ENCODE measurements around the gene MKX. TPM values are rescaled to one million over a fixed set of nuclear protein-coding genes. Genes with fewer than 3 reads are reported as not detected.

The MKX gene
- polyA plus RNA-seq, 2 of the 4 experiments (the other 2 are of a cell fraction), result 0.03 TPM; not detected in 1

GRCh38 chr10:27715505-27715904 lies 30.1 kb downstream of the MKX start (continued):
- TF ChIP-seq MAZ (IDR thresholded peaks at IDR 0.05; ENCODE audit: borderline replicate concordance, low read depth, low read length) (no peak), E2F6 (IDR thresholded peaks at IDR 0.05; ENCODE audit: borderline replicate concordance, low read depth) (no peak), NFE2L2 (conservative IDR thresholded peaks at IDR 0.05; ENCODE audit: low read length) (no peak), SREBF2 (IDR thresholded peaks at IDR 0.05) (no peak)

GRCh38 chr10:27714349-27714748 lies 31.3 kb downstream of the MKX start:
- Histone ChIP-seq H3K4me1 (no peaks in the 10 kb centered on the region), H3K4me3 (no peak overlapping the region), H3K9me3 (no peaks in the 10 kb centered on the region), H3K4me2 (no peak overlapping the region), H3K27ac (no peak overlapping the region)
- ChIA-PET CTCF (interaction anchor here (1.3 kb wide), 1 partner anchor 13 kb away, joined by 3 read pairs; no protein-coding TSS in a partner anchor), POLR2A (no interaction called here)
- no peak for TF ChIP-seq KDM5A (IDR thresholded peaks at IDR 0.05)
- no peak for TF ChIP-seq HMGXB4 (CRISPR knock-in tag; IDR thresholded peaks at IDR 0.05; ENCODE audit: borderline replicate concordance)
- no peak for TF ChIP-seq FOXS1 (CRISPR knock-in tag; IDR thresholded peaks at IDR 0.05)
- no peak for TF ChIP-seq NPAS2 (CRISPR knock-in tag; IDR thresholded peaks at IDR 0.05; ENCODE audit: borderline replicate concordance)
- no peak for TF ChIP-seq USF2 (IDR thresholded peaks at IDR 0.05)
- no peak for TF ChIP-seq RNF2 (IDR thresholded peaks at IDR 0.05; ENCODE audit: borderline replicate concordance, low read depth)
- no peak for TF ChIP-seq HOXB13 (CRISPR knock-in tag; IDR thresholded peaks at IDR 0.05; ENCODE audit: low read depth)
- TF ChIP-seq ELK1 (IDR thresholded peaks at IDR 0.05; ENCODE audit: low read depth, low read length), result no peak
- no peak for TF ChIP-seq MYC (IDR thresholded peaks at IDR 0.05; ENCODE audit: borderline replicate concordance, low read length)
- no peak for ATAC-seq
- no peak for FAIRE-seq
- no peak for DNase-seq (ENCODE audit: low read depth in 1 of 2, low spot score in 1 of 2)
- 35% methylated on average over 4 of the region's 4 CpGs for WGBS (ENCODE audit: missing lambda C conversion rate)

- no peaks in the 10 kb centered on the region for H3K9me3 ChIP-seq
- H3K4me1 ChIP-seq, result no peaks in the 10 kb centered on the region
- ATAC-seq (no peak), FAIRE-seq (no peak), DNase-seq (ENCODE audit: low read depth in 1 of 2, low spot score in 1 of 2) (no peak)
- H3K4me2 ChIP-seq, result no peak overlapping the region
- H3K27ac ChIP-seq, result no peak overlapping the region
- ChIA-PET POLR2A (no interaction called here), CTCF (interaction anchor here (0.7 kb wide), 1 partner anchor 28 kb away, joined by 3 read pairs; no protein-coding TSS in a partner anchor)
- 25% methylated on average over 3 of the region's 3 CpGs for WGBS (ENCODE audit: missing lambda C conversion rate)
- no peak overlapping the region for H3K4me3 ChIP-seq
- TF ChIP-seq TP53 (CRISPR knock-in tag; IDR thresholded peaks at IDR 0.05), result no peak
- no peak for TF ChIP-seq SMC3 (IDR thresholded peaks at IDR 0.05)
- no peak for TF ChIP-seq HDAC2 (IDR thresholded peaks at IDR 0.05)
- no peak for TF ChIP-seq PBX3 (IDR thresholded peaks at IDR 0.05)
- TF ChIP-seq CEBPB (IDR thresholded peaks at IDR 0.05), result no peak
- TF ChIP-seq MAFK (IDR thresholded peaks at IDR 0.05; ENCODE audit: partially characterized antibody), result no peak
- no peak for TF ChIP-seq JUNB (IDR thresholded peaks at IDR 0.05)
- TF ChIP-seq HES2 (IDR thresholded peaks at IDR 0.05), result no peak
- no peak for TF ChIP-seq KDM5A (IDR thresholded peaks at IDR 0.05)
Measured at GRCh38 chr10:27713941-27714340, 31.7 kb downstream of the MKX start.
